Measurements from ENCODE around the gene NXF1.

GRCh38 chr11:62843466-62843865 is 38.2 kb upstream of the NXF1 start:
- TF ChIP-seq EZH2phosphoT487 (IDR thresholded peaks at IDR 0.05; ENCODE audit: borderline replicate concordance) = no peak
- no peak for TF ChIP-seq CTCF (conservative IDR thresholded peaks at IDR 0.05; ENCODE audit: low read length)

All from Loucy (cell line).